ENCODE data around the gene NR1H4. TPM values are rescaled to one million over a fixed set of nuclear protein-coding genes. Genes with fewer than 3 reads are reported as not detected.
A peak's percentile ranks its signal among the peaks of the same experiment; 100 is the strongest.
"Not testable (repeated sequence)": the region's sequence is repeated elsewhere in the genome, so short reads cannot be mapped to it uniquely, and the experiment has no call there.

Gene NR1H4
- total and polyA plus RNA-seq, 10 donors, result 0.18 to 1.1 (median 0.83) TPM; not detected in 3

DNA sequence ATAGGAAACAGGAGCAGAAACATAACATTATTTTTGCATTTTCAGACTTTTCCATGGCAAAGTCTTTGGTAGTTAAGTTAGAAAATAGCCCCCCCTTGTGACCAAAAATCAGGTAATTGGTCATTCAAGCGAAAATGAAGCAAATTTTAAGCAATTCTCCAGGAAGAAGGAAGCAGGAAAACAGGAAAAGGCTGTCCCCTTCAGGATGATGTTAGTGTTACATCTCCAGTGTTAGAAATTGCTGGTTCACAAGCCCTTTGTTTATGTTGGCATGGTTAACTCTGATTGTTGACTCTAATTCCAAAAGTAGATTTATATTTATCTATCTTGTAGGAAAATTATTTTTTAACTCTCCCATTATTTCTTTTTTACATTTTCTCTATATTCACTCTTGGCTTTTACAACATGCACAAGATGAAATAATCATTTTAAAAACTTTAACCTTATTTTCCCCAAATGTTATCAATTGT is 81.0 kb downstream of the NR1H4 start:
- no peak overlapping the region for H3K4me3 ChIP-seq
- H3K9me3 ChIP-seq, result no peaks in the 10 kb centered on the region
- H3K36me3 ChIP-seq, result no peaks in the 10 kb centered on the region
- H3K4me1 ChIP-seq, result no peaks in the 10 kb centered on the region
- no peak overlapping the region for H3K27ac ChIP-seq
- TF ChIP-seq POLR2A (IDR thresholded peaks at IDR 0.05), result no peak
- TF ChIP-seq, protein P1, sequence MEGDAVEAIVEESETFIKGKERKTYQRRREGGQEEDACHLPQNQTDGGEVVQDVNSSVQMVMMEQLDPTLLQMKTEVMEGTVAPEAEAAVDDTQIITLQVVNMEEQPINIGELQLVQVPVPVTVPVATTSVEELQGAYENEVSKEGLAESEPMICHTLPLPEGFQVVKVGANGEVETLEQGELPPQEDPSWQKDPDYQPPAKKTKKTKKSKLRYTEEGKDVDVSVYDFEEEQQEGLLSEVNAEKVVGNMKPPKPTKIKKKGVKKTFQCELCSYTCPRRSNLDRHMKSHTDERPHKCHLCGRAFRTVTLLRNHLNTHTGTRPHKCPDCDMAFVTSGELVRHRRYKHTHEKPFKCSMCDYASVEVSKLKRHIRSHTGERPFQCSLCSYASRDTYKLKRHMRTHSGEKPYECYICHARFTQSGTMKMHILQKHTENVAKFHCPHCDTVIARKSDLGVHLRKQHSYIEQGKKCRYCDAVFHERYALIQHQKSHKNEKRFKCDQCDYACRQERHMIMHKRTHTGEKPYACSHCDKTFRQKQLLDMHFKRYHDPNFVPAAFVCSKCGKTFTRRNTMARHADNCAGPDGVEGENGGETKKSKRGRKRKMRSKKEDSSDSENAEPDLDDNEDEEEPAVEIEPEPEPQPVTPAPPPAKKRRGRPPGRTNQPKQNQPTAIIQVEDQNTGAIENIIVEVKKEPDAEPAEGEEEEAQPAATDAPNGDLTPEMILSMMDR (IDR thresholded peaks at IDR 0.05 in 8 of 11, conservative IDR thresholded peaks at IDR 0.05 in 3 of 11), result peak; percentile 40 to 84 (median 66)
- intact Hi-C loops (cut with DNase I; ENCODE audit: low total_unique reads), result loop anchor here (10.0 kb wide), 2 partner anchors 200 to 320 kb away; partner anchors contain the start of gene SLC17A8
- no peak for DNase-seq
- WGBS, 5 donors, result 0 to 5% (median 0%) methylated on average over 1 of the region's 1 CpG
- no peaks in the 10 kb centered on the region for H3K27me3 ChIP-seq (replicated peaks in 1 of 7)

DNA sequence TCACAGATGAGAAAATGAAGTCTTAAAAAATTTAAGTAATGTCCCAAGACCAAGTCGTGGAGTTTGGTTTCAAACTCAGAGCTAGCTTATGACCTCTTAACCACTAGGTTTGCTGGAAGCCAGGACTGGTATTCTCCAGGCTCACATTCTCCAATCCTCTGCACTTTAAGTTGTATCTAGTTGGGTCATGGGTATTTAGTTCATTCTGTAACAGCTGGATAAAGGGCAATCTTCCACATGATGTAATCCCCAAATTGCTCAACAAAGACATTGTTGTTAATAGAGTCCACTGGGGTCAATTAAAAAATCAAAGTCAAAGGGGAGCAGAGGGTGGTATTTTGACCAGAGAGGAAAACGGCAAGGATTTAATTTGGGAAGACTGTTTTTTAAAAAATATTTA is 82.1 kb downstream of the NR1H4 start:
- Histone ChIP-seq H3K27me3 (replicated peaks in 1 of 7) (no peaks in the 10 kb centered on the region), H3K36me3 (no peaks in the 10 kb centered on the region), H3K27ac (no peak overlapping the region), H3K9me3 (no peaks in the 10 kb centered on the region), H3K4me3 (no peak overlapping the region), H3K4me1 (no peaks in the 10 kb centered on the region)
- DNase-seq, result no peak
- intact Hi-C loops (cut with DNase I; ENCODE audit: low total_unique reads), result loop anchor here (10.0 kb wide), 2 partner anchors 201 to 321 kb away; partner anchors contain the start of gene SLC17A8
- TF ChIP-seq POLR2AphosphoS5 (IDR thresholded peaks at IDR 0.05) (no peak), POLR2A (IDR thresholded peaks at IDR 0.05) (no peak)
- TF ChIP-seq, protein P1 (IDR thresholded peaks at IDR 0.05 in 8 of 11, conservative IDR thresholded peaks at IDR 0.05 in 3 of 11), result no peak
- WGBS, 5 donors, result 59 to 86% (median 75%) methylated on average over 2 of the region's 2 CpGs

DNA sequence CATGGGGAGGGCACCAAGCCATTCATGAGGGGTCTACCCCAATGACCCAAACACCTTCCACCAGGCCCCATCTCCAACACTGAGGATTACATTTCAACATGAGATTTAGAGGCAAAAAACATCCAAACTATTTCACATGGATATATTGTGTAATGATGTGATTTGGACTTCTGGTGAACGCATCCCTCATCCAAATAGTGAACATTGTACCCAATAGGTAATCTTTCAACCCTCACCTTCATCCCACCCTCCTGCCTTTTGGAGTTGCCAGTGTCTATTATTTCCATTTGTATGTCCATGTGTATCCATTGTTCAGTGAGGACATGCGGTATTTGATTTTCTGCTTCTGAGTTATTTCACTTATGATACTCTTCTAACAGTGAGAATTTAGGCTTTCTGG is 83.7 kb downstream of the NR1H4 start:
- Histone ChIP-seq H3K9me3 (no peaks in the 10 kb centered on the region), H3K4me3 (no peak overlapping the region), H3K36me3 (no peaks in the 10 kb centered on the region), H3K27ac (no peak overlapping the region), H3K27me3 (replicated peaks in 1 of 7) (no peaks in the 10 kb centered on the region), H3K4me1 (no peaks in the 10 kb centered on the region)
- whole genome bisulfite sequencing, 5 donors, result 91 to 99% (median 94%) methylated on average over 2 of the region's 2 CpGs
- no peak for DNase-seq
- no peak for TF ChIP-seq POLR2A (IDR thresholded peaks at IDR 0.05)
- no peak for TF ChIP-seq POLR2AphosphoS5 (IDR thresholded peaks at IDR 0.05)
- TF ChIP-seq, protein P1 (IDR thresholded peaks at IDR 0.05 in 8 of 11, conservative IDR thresholded peaks at IDR 0.05 in 3 of 11), result no peak
- intact Hi-C loops (cut with DNase I; ENCODE audit: low total_unique reads), result loop anchor here (10.0 kb wide), 2 partner anchors 203 to 323 kb away; partner anchors contain the start of gene SLC17A8

DNA sequence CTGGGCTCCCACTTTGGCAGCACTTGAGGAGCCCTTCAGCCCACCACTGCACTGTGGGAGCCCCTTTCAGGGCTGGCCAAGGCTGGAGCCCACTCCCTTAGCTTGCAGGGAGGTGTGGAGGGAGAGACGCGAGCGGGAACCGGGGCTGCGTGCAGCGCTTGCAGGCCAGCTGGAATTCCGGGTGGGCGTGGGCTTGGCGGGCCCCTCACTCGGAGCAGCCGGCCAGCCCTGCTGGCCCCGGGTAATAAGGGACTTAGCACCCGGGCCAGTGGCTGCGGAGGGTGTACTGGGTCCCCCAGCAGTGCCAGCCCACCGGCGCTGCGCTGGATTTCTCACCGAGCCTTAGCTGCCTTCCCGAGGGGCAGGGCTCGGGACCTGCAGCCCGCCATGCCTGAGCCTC is 85.6 kb downstream of the NR1H4 start:
- H3K4me3 ChIP-seq; H3K9me3 ChIP-seq; H3K4me1 ChIP-seq; H3K36me3 ChIP-seq; H3K27ac ChIP-seq; DNase-seq; H3K27me3 ChIP-seq (replicated peaks in 1 of 7): not testable (repeated sequence)
- 91 to 95% (median 93%) methylated on average over 19 to 21 of the region's 21 CpGs; no CpG with 5 or more reads in 1 of the 5 donors for WGBS, 5 donors
- intact Hi-C loops (cut with DNase I; ENCODE audit: low total_unique reads), result loop anchor here (10.0 kb wide), 2 partner anchors 204 to 324 kb away; partner anchors contain the start of gene SLC17A8

Data from spleen (tissue), 11 donors.